Lower leg skin (tissue), 3 donors: Measurements from ENCODE around the gene HPS3.

ENCODE experiments used
- POLR2A ChIP-seq, 2 donors: fragments of 450-650 bp; IDR thresholded peaks; one replicate each; pipeline ENCODE4 v1.6.1; 2016 to 2017; ENCODE audit warnings: antibody characterized with exemption in 2 of 2, mild to moderate bottlenecking in 1 of 2, moderate library complexity in 1 of 2
- TF ChIP-seq, protein P1 (sequence below), 3 donors: fragments of 450-650 bp; IDR thresholded peaks; one replicate each; pipeline ENCODE4 v1.5.1; 2016; ENCODE audit warnings: antibody characterized with exemption in 3 of 3, mild to moderate bottlenecking in 3 of 3, moderate library complexity in 2 of 3

DNA sequence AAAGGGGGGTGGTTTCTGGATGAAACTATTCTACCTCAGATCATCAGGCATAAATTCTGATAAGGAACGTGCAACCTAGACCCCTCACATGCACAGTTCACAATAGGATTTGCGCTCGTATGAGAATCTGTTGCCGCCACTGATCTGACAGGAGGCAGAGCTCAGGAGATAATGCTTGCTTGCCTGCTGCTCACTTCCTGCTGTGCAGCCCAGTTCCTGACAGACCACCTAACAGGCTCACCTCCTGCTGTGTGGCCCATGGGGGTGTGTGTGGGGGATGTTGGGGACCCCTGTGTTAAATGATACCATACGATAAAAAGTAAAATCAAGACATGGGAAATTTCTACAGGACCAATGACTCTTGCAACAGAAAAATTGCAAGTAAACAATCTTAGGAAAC is 68.2 kb downstream of the HPS3 start:
- TF ChIP-seq, protein P1, sequence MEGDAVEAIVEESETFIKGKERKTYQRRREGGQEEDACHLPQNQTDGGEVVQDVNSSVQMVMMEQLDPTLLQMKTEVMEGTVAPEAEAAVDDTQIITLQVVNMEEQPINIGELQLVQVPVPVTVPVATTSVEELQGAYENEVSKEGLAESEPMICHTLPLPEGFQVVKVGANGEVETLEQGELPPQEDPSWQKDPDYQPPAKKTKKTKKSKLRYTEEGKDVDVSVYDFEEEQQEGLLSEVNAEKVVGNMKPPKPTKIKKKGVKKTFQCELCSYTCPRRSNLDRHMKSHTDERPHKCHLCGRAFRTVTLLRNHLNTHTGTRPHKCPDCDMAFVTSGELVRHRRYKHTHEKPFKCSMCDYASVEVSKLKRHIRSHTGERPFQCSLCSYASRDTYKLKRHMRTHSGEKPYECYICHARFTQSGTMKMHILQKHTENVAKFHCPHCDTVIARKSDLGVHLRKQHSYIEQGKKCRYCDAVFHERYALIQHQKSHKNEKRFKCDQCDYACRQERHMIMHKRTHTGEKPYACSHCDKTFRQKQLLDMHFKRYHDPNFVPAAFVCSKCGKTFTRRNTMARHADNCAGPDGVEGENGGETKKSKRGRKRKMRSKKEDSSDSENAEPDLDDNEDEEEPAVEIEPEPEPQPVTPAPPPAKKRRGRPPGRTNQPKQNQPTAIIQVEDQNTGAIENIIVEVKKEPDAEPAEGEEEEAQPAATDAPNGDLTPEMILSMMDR (IDR thresholded peaks at IDR 0.05) = no peak
- TF ChIP-seq POLR2A (IDR thresholded peaks at IDR 0.05) = no peak
